Measurements from ENCODE around the gene ZIC1. TPM values are rescaled to one million over a fixed set of nuclear protein-coding genes. Genes with fewer than 3 reads are reported as not detected.

ZIC1 gene
- total and polyA plus RNA-seq, 2 of the 4 experiments (the other 2 are of a cell fraction), result not detected

DNA sequence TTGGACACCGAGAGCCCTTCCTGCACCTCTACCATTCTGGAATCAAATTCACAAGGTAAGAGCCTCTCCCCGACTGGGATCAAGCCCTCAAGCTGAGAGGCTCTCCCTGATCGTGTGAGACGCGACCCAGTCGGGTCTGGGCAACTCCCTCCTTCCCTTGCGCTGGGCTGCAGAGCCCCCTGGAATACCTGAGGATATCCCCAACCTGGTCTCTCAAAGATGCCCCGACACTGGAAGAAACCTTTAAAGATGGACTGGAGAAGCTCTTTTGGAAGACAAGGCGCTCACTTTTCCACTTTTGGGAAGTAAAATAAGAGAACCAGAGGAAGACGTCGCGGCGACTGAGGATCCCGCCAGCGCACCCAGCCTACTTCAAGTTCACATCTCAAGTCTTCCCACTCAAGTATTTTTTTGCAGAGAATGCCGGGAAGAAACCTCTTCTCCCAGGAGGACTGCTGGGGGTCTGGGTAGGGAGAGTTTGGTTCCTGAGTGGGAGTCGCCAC is 36.6 kb upstream of the ZIC1 start:
- dilution Hi-C loops (cut with HindIII; ENCODE audit: low sequenced_read_pairs, unreplicated experiment) (no loop called here), in situ Hi-C loops (cut with MboI; ENCODE audit: low sequenced_read_pairs) (no loop called here), intact Hi-C loops (cut with micrococcal nuclease) (no loop called here)
- Histone ChIP-seq H2BK120ac (ENCODE audit: low read depth, low read length) (no peak overlapping the region), H3K9ac (ENCODE audit: low read depth, low read length) (no peak overlapping the region), H3K9me3 (ENCODE audit: control insufficient read depth, insufficient read depth, low read length) (peaks cover 11% of the 10 kb centered on the region), H3K4me3 (ENCODE audit: insufficient read depth, low read depth, low read length) (no peak overlapping the region), H2AK5ac (ENCODE audit: low read depth, low read length) (no peak overlapping the region), H3K27ac (ENCODE audit: insufficient read depth, low read length) (no peak overlapping the region), H2AFZ (replicated peaks; ENCODE audit: low read length, poor library complexity) (no peak overlapping the region), H2AK9ac (replicated peaks; ENCODE audit: low read depth, low read length, poor library complexity) (no peak overlapping the region), H3K23ac (ENCODE audit: low read depth, low read length) (no peak overlapping the region), H3K36me3 (ENCODE audit: control insufficient read depth, insufficient read depth, low read length) (no peaks in the 10 kb centered on the region), H4K91ac (ENCODE audit: insufficient read depth, low read depth, low read length) (no peak overlapping the region), H3K4me1 (ENCODE audit: control insufficient read depth, insufficient read depth, low read length) (no peaks in the 10 kb centered on the region), H2BK5ac (ENCODE audit: low read depth, low read length, poor library complexity, severe bottlenecking) (no peak overlapping the region), H2BK15ac (ENCODE audit: low read depth, low read length) (no peak overlapping the region), H3K79me1 (ENCODE audit: low read depth in 1 of 2, low read length in 2 of 2) (no peaks in the 10 kb centered on the region), H3K9me1 (ENCODE audit: insufficient read depth, low read length) (no peaks in the 10 kb centered on the region), H3K27me3 (ENCODE audit: control insufficient read depth, insufficient read depth, low read length) (peaks cover 75% of the 10 kb centered on the region), H4K8ac (ENCODE audit: low read depth in 2 of 2, low read length in 2 of 2) (no peak overlapping the region), H2BK20ac (ENCODE audit: low read depth, low read length) (no peak overlapping the region), H3K4me2 (ENCODE audit: low read depth, low read length) (no peak overlapping the region), H3K56ac (ENCODE audit: extremely low read depth, insufficient read depth, low read length) (no peak overlapping the region), H4K20me1 (ENCODE audit: insufficient read depth, low read length) (no peaks in the 10 kb centered on the region), H3K18ac (ENCODE audit: low read depth, low read length) (no peak overlapping the region), H3K4ac (ENCODE audit: low read depth, low read length) (no peak overlapping the region), H4K5ac (ENCODE audit: low read depth, low read length) (no peak overlapping the region), H3K14ac (replicated peaks; ENCODE audit: low read depth, low read length) (no peak overlapping the region)
- TF ChIP-seq, protein P1, sequence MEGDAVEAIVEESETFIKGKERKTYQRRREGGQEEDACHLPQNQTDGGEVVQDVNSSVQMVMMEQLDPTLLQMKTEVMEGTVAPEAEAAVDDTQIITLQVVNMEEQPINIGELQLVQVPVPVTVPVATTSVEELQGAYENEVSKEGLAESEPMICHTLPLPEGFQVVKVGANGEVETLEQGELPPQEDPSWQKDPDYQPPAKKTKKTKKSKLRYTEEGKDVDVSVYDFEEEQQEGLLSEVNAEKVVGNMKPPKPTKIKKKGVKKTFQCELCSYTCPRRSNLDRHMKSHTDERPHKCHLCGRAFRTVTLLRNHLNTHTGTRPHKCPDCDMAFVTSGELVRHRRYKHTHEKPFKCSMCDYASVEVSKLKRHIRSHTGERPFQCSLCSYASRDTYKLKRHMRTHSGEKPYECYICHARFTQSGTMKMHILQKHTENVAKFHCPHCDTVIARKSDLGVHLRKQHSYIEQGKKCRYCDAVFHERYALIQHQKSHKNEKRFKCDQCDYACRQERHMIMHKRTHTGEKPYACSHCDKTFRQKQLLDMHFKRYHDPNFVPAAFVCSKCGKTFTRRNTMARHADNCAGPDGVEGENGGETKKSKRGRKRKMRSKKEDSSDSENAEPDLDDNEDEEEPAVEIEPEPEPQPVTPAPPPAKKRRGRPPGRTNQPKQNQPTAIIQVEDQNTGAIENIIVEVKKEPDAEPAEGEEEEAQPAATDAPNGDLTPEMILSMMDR (conservative IDR thresholded peaks at IDR 0.05; ENCODE audit: low read depth, low read length), result no peak
- TF ChIP-seq CEBPB (IDR thresholded peaks at IDR 0.05; ENCODE audit: low read depth, low read length), result no peak
- no peak for TF ChIP-seq SMC3 (IDR thresholded peaks at IDR 0.05; ENCODE audit: low read depth, low read length)
- no peak for TF ChIP-seq NFE2L2 (IDR thresholded peaks at IDR 0.05; ENCODE audit: low read depth, low read length)
- TF ChIP-seq POLR2A (IDR thresholded peaks at IDR 0.05; ENCODE audit: low read depth, low read length), result no peak
- TF ChIP-seq RAD21 (IDR thresholded peaks at IDR 0.05; ENCODE audit: low read length), result no peak
- TF ChIP-seq CHD1 (IDR thresholded peaks at IDR 0.05; ENCODE audit: low read depth, low read length), result no peak
- TF ChIP-seq RFX5 (IDR thresholded peaks at IDR 0.05; ENCODE audit: low read depth, low read length), result no peak
- no peak for TF ChIP-seq MAZ (IDR thresholded peaks at IDR 0.05; ENCODE audit: borderline replicate concordance, low read depth, low read length)
- TF ChIP-seq MAFK (IDR thresholded peaks at IDR 0.05; ENCODE audit: low read depth, low read length), result no peak
- no peak for TF ChIP-seq RCOR1 (IDR thresholded peaks at IDR 0.05; ENCODE audit: insufficient replicate concordance, low read length)
- TF ChIP-seq BHLHE40 (IDR thresholded peaks at IDR 0.05; ENCODE audit: low read depth, low read length), result no peak
- no peak for TF ChIP-seq MXI1 (IDR thresholded peaks at IDR 0.05; ENCODE audit: borderline replicate concordance, low read depth, low read length)
- TF ChIP-seq USF2 (IDR thresholded peaks at IDR 0.05; ENCODE audit: low read depth, low read length), result no peak
- TF ChIP-seq, protein P2, sequence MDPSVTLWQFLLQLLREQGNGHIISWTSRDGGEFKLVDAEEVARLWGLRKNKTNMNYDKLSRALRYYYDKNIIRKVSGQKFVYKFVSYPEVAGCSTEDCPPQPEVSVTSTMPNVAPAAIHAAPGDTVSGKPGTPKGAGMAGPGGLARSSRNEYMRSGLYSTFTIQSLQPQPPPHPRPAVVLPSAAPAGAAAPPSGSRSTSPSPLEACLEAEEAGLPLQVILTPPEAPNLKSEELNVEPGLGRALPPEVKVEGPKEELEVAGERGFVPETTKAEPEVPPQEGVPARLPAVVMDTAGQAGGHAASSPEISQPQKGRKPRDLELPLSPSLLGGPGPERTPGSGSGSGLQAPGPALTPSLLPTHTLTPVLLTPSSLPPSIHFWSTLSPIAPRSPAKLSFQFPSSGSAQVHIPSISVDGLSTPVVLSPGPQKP (IDR thresholded peaks at IDR 0.05; ENCODE audit: borderline replicate concordance, low read depth, low read length), result no peak
- no TSS peak for BruUV-seq (replicated peaks)
- CTCF ChIA-PET, result no interaction called here
- DNase-seq (no peak), ATAC-seq (ENCODE audit: low read depth) (no peak)
- POLR2A ChIA-PET (ENCODE audit: unreplicated experiment), result no interaction called here
- no CpG with 5 or more reads among the region's 17 CpGs for WGBS, 2 experiments (ENCODE audit: extremely low coverage in 2 of 2, insufficient read length in 1 of 2)

Measured in IMR-90 (cell line).